Nephron progenitor cell (in vitro differentiated cells): ENCODE measurements around the gene ZNF429.
"Not testable (repeated sequence)": the region's sequence is repeated elsewhere in the genome, so short reads cannot be mapped to it uniquely, and the experiment has no call there.

ENCODE experiments used
- DNase-seq: peaks from one replicate; pipeline ENCODE4 v3.0.0; 2021
- H3K27ac Mint-ChIP-seq: 2 replicates; pipeline ENCODE4 v1.8.0; 2021; ENCODE audit warnings: mild to moderate bottlenecking, moderate library complexity, mixed read lengths
- H3K27me3 Mint-ChIP-seq: 2 replicates; pipeline ENCODE4 v1.8.0; 2021; ENCODE audit warnings: mild to moderate bottlenecking, low read depth, mixed read lengths; ENCODE audit not compliant: poor library complexity
- H3K36me3 Mint-ChIP-seq: 2 replicates; pipeline ENCODE4 v1.8.0; 2021; ENCODE audit warnings: low read depth, mixed read lengths
- H3K4me1 Mint-ChIP-seq: 2 replicates; pipeline ENCODE4 v1.8.0; 2021; ENCODE audit warnings: mixed read lengths
- H3K4me3 Mint-ChIP-seq: 2 replicates; pipeline ENCODE4 v1.8.0; 2021; ENCODE audit warnings: mild to moderate bottlenecking, moderate library complexity, mixed read lengths
- H3K9me3 Mint-ChIP-seq: 2 replicates; pipeline ENCODE4 v1.8.0; 2021; ENCODE audit warnings: mild to moderate bottlenecking, moderate library complexity, mixed read lengths
- CTCF ChIP-seq: fragments of 200-600 bp; sonication (generic); IDR thresholded peaks from 2 replicates; pipeline ENCODE4 v1.5.0; 2021; ENCODE audit warnings: antibody characterized with exemption

ZNF429 gene

GRCh38 chr19:21496876-21497275, 8.5 kb upstream of the ZNF429 start:
- peaks cover 63% of the 10 kb centered on the region for H3K36me3 Mint-ChIP-seq

GRCh38 chr19:21498651-21499050, 6.8 kb upstream of the ZNF429 start:
- Mint-ChIP-seq H3K4me1 (no peaks in the 10 kb centered on the region), H3K27ac (no peak overlapping the region), H3K4me3 (no peak overlapping the region), H3K27me3 (no peaks in the 10 kb centered on the region), H3K36me3 (peaks cover 63% of the 10 kb centered on the region), H3K9me3 (peaks cover 40% of the 10 kb centered on the region)
- DNase-seq = no peak
- TF ChIP-seq CTCF = no peak

More at GRCh38 chr19:21496876-21497275, 8.5 kb upstream of the ZNF429 start:
- Mint-ChIP-seq H3K9me3 (peaks cover 40% of the 10 kb centered on the region), H3K27ac (peak overlapping the region; percentile 29), H3K27me3 (no peaks in the 10 kb centered on the region), H3K4me1 (no peaks in the 10 kb centered on the region), H3K4me3 (no peak overlapping the region)
- TF ChIP-seq CTCF = no peak
- no peak for DNase-seq

- Mint-ChIP-seq H3K4me1 (peaks cover 25% of the 10 kb centered on the region), H3K27me3 (no peaks in the 10 kb centered on the region), H3K27ac (no peak overlapping the region), H3K4me3 (peak overlapping the region; percentile 11), H3K36me3 (peaks cover 78% of the 10 kb centered on the region), H3K9me3 (peaks cover 73% of the 10 kb centered on the region)
- TF ChIP-seq CTCF = no peak
- DNase-seq = no peak
Measured at GRCh38 chr19:21508198-21508597, 2.8 kb downstream of the ZNF429 start.

- DNase-seq, H3K4me1 Mint-ChIP-seq, H3K4me3 Mint-ChIP-seq, H3K27ac Mint-ChIP-seq, H3K27me3 Mint-ChIP-seq: not testable (repeated sequence)
- peaks cover 85% of the 10 kb centered on the region for H3K9me3 Mint-ChIP-seq
- H3K36me3 Mint-ChIP-seq = peaks cover 88% of the 10 kb centered on the region
Measured at GRCh38 chr19:21511058-21511457, 5.7 kb downstream of the ZNF429 start.

- H3K36me3 Mint-ChIP-seq = peaks cover 87% of the 10 kb centered on the region
- H3K9me3 Mint-ChIP-seq = peaks cover 85% of the 10 kb centered on the region
- H3K4me3 Mint-ChIP-seq, H3K27me3 Mint-ChIP-seq, H3K4me1 Mint-ChIP-seq, DNase-seq, H3K27ac Mint-ChIP-seq: not testable (repeated sequence)
Measured at GRCh38 chr19:21512609-21513008, 7.2 kb downstream of the ZNF429 start.

- no peak for TF ChIP-seq CTCF
- H3K9me3 Mint-ChIP-seq = peaks cover 85% of the 10 kb centered on the region
- no peaks in the 10 kb centered on the region for H3K27me3 Mint-ChIP-seq
- DNase-seq = no peak
- H3K27ac Mint-ChIP-seq = no peak overlapping the region
- peaks cover 87% of the 10 kb centered on the region for H3K36me3 Mint-ChIP-seq
- H3K4me3 Mint-ChIP-seq = no peak overlapping the region
- no peaks in the 10 kb centered on the region for H3K4me1 Mint-ChIP-seq
Measured at GRCh38 chr19:21513651-21514050, 8.2 kb downstream of the ZNF429 start.

GRCh38 chr19:21519488-21519887, 14.1 kb downstream of the ZNF429 start:
- Mint-ChIP-seq H3K27me3 (no peaks in the 10 kb centered on the region), H3K9me3 (peaks cover 95% of the 10 kb centered on the region), H3K4me1 (no peaks in the 10 kb centered on the region), H3K27ac (no peak overlapping the region), H3K4me3 (no peak overlapping the region), H3K36me3 (peaks cover 93% of the 10 kb centered on the region)
- DNase-seq = no peak
- no peak for TF ChIP-seq CTCF
